A549 (cell line): Measurements from ENCODE around the gene FNTB. TPM values are rescaled to one million over a fixed set of nuclear protein-coding genes. Genes with fewer than 3 reads are reported as not detected.

Source experiments
- ATAC-seq, 2 experiments: fragments of 200-7000 bp in 1 of 2; fragments of >200 bp in 1 of 2; cut with Nextera tagmentation in 1 of 2; cut with Tn5 transposase in 1 of 2; 3 replicates each; pipeline versions ENCODE4 v1.8.0 to v1.9.1; 2018 to 2020; ENCODE audit warnings: mild to moderate bottlenecking in 1 of 2, moderate library complexity in 1 of 2
- CTCF ChIA-PET: fragments of 300-600 bp; sonication (Branson Sonifier 250); formaldehyde crosslinking; extraction: SDS; loops from one replicate; lab custom pipeline; 2021; ENCODE audit warnings: antibody characterized with exemption, inconsistent platforms; lab: Yijun Ruan, JAX
- POLR2A ChIA-PET: fragments of 350-600 bp; formaldehyde crosslinking; extraction: SDS; loops from one replicate; lab custom pipeline; 2021; ENCODE audit warnings: antibody characterized with exemption, inconsistent platforms; lab: Yijun Ruan, JAX
- DNase-seq, 2 experiments: peaks; one replicate each; pipeline versions ENCODE4 v3.0.0 to v3.0.0-alpha.2; 2011 to 2016; ENCODE audit warnings: low read depth in 1 of 2, low spot score in 1 of 2
- FAIRE-seq: peaks from 2 replicates; lab custom pipeline; 2011; peaks lifted over from hg19 to GRCh38; lab: Jason Lieb, UNC
- H3K27ac ChIP-seq, 2 experiments: fragments of >200 bp; sonication (Bioruptor Twin); formaldehyde crosslinking; 3 replicates each; pipeline ENCODE4 v1.5.1; 2016 to 2017
- H3K4me1 ChIP-seq: fragments of >200 bp; sonication (Bioruptor Twin); formaldehyde crosslinking; 3 replicates; pipeline ENCODE4 v1.6.1; 2016
- H3K4me2 ChIP-seq: fragments of >200 bp; sonication (Bioruptor Twin); formaldehyde crosslinking; 3 replicates; pipeline ENCODE4 v1.6.1; 2016
- H3K4me3 ChIP-seq: fragments of >200 bp; sonication (Bioruptor Twin); formaldehyde crosslinking; 3 replicates; pipeline ENCODE4 v1.5.1; 2016
- H3K9me3 ChIP-seq: fragments of >200 bp; sonication (Bioruptor Twin); formaldehyde crosslinking; 3 replicates; pipeline ENCODE4 v1.6.1; 2016
- ATOH8 ChIP-seq: fragments of 250-450 bp; sonication (Bioruptor Pico); IDR thresholded peaks from 2 replicates; pipeline ENCODE4 v1.5.0; 2020; ENCODE audit warnings: low read depth, mild to moderate bottlenecking, moderate library complexity
- CBX2 ChIP-seq: fragments of 200-600 bp; sonication (generic); IDR thresholded peaks from 2 replicates; pipeline ENCODE4 v1.6.1; 2016; ENCODE audit warnings: low read depth, mild to moderate bottlenecking, borderline replicate concordance
- CHD2 ChIP-seq: fragments of 150-350 bp; IDR thresholded peaks from 2 replicates; pipeline ENCODE4 v1.6.1; 2014; ENCODE audit warnings: low read length; ENCODE audit not compliant: partially characterized antibody
- E2F6 ChIP-seq: IDR thresholded peaks from 2 replicates; pipeline ENCODE4 v1.6.1; 2012; ENCODE audit warnings: low read depth, borderline replicate concordance
- EHF ChIP-seq: fragments of 250-450 bp; sonication (Bioruptor Pico); IDR thresholded peaks from 2 replicates; pipeline ENCODE4 v1.5.0; 2020; ENCODE audit warnings: mild to moderate bottlenecking
- FOSB ChIP-seq: fragments of 250-450 bp; sonication (Bioruptor Pico); IDR thresholded peaks from 2 replicates; pipeline ENCODE4 v1.5.0; 2020; ENCODE audit warnings: mild to moderate bottlenecking, moderate library complexity
- FOXS1 ChIP-seq: fragments of 250-450 bp; sonication (Bioruptor Pico); IDR thresholded peaks from 2 replicates; pipeline ENCODE4 v1.5.0; 2020; ENCODE audit warnings: mild to moderate bottlenecking, moderate library complexity
- HES2 ChIP-seq: fragments of >200 bp; sonication (Bioruptor Twin); formaldehyde crosslinking; IDR thresholded peaks from 2 replicates; pipeline ENCODE4 v1.6.1; 2016
- HEYL ChIP-seq: fragments of 250-450 bp; sonication (Bioruptor Pico); IDR thresholded peaks from 2 replicates; pipeline ENCODE4 v1.8.0; 2021; ENCODE audit warnings: mild to moderate bottlenecking, moderate library complexity
- HOXA7 ChIP-seq: fragments of 250-450 bp; sonication (Bioruptor Pico); IDR thresholded peaks from 2 replicates; pipeline ENCODE4 v1.5.0; 2020; ENCODE audit warnings: mild to moderate bottlenecking, moderate library complexity
- HOXB13 ChIP-seq: fragments of 250-450 bp; sonication (Bioruptor Pico); IDR thresholded peaks from 2 replicates; pipeline ENCODE4 v1.5.0; 2020; ENCODE audit warnings: low read depth, mild to moderate bottlenecking, moderate library complexity
- HOXB5 ChIP-seq: fragments of 250-450 bp; sonication (Bioruptor Pico); IDR thresholded peaks from 2 replicates; pipeline ENCODE4 v1.5.0; 2020; ENCODE audit warnings: mild to moderate bottlenecking, moderate library complexity
- MAFK ChIP-seq: fragments of 450-650 bp; IDR thresholded peaks from 2 replicates; pipeline ENCODE4 v1.6.1; 2014; ENCODE audit not compliant: partially characterized antibody
- NFE2L2 ChIP-seq: fragments of 150-350 bp; conservative IDR thresholded peaks from 2 replicates; pipeline ENCODE4 v1.6.1; 2014; ENCODE audit warnings: low read length
- NPAS2 ChIP-seq: fragments of 250-450 bp; sonication (Bioruptor Pico); IDR thresholded peaks from 2 replicates; pipeline ENCODE4 v1.8.0; 2022; ENCODE audit warnings: mild to moderate bottlenecking, moderate library complexity, borderline replicate concordance
- POLR2A ChIP-seq: IDR thresholded peaks from 2 replicates; pipeline ENCODE4 v1.6.1; 2012; ENCODE audit warnings: mild to moderate bottlenecking, low read length
- POLR2AphosphoS2 ChIP-seq: conservative IDR thresholded peaks from 2 replicates; pipeline ENCODE4 v1.6.1; 2012; ENCODE audit warnings: low read length, improper control_type of control experiment, inconsistent platforms
- RAD21 ChIP-seq, 2 experiments: fragments of >200 bp in 1 of 2; sonication (Bioruptor Twin) in 1 of 2; formaldehyde crosslinking in 1 of 2; IDR thresholded peaks in 1 of 2; conservative IDR thresholded peaks in 1 of 2; 2 replicates in 1 of 2; 3 replicates in 1 of 2; pipeline ENCODE4 v1.6.1; 2012 to 2018; ENCODE audit warnings: inconsistent platforms in 1 of 2
- RNF2 ChIP-seq: fragments of 200-600 bp; sonication (generic); IDR thresholded peaks from 2 replicates; pipeline ENCODE4 v1.6.1; 2016; ENCODE audit warnings: low read depth, mild to moderate bottlenecking, antibody characterized with exemption, moderate library complexity, borderline replicate concordance
- SMC3 ChIP-seq: fragments of >200 bp; sonication (Bioruptor Twin); formaldehyde crosslinking; IDR thresholded peaks from 3 replicates; pipeline ENCODE4 v1.6.1; 2018; ENCODE audit warnings: inconsistent platforms
- SREBF2 ChIP-seq: fragments of 450-650 bp; IDR thresholded peaks from 2 replicates; pipeline ENCODE4 v1.6.1; 2014; ENCODE audit warnings: mild to moderate bottlenecking, moderate library complexity
- TFCP2L1 ChIP-seq: fragments of 250-450 bp; sonication (Bioruptor Pico); IDR thresholded peaks from 2 replicates; pipeline ENCODE4 v1.5.0; 2021; ENCODE audit warnings: mild to moderate bottlenecking
- TP53 ChIP-seq: fragments of 250-450 bp; sonication (Bioruptor Pico); IDR thresholded peaks from 2 replicates; pipeline ENCODE4 v1.5.0; 2021; ENCODE audit warnings: mild to moderate bottlenecking, moderate library complexity
- ZNF302 ChIP-seq: fragments of 250-450 bp; sonication (Bioruptor Pico); IDR thresholded peaks from 2 replicates; pipeline ENCODE4 v1.9.0; 2021; ENCODE audit warnings: inconsistent platforms, mild to moderate bottlenecking, moderate library complexity
- ZSCAN20 ChIP-seq: fragments of 250-450 bp; sonication (Bioruptor Pico); IDR thresholded peaks from 2 replicates; pipeline ENCODE4 v1.8.0; 2022; ENCODE audit warnings: mild to moderate bottlenecking, moderate library complexity
- WGBS: methylation state at CpG from one replicate; pipeline ENCODE4 v1.1.6; 2017; ENCODE audit errors: missing lambda C conversion rate; 5-methylcytosine and 5-hydroxymethylcytosine counted together
- polyA plus RNA-seq, 4 experiments: library from polyadenylated mRNA; depleted of rRNA in 3 of 4; stranded (reverse); fragments of >200 nt; fragmentation: RNase III in 1 of 4; extraction: RNeasy Plus Mini Kit Qiagen cat#74134 plus additional on column Dnase treatment in 1 of 4; gene quantifications; 2 replicates in 3 of 4; 3 replicates in 1 of 4; pipeline ENCODE4 v1.2.3, GENCODE V29; 2011 to 2017
- TF ChIP-seq, protein P1 (sequence below): IDR thresholded peaks from 2 replicates; pipeline ENCODE4 v1.6.1; 2012
- TF ChIP-seq, protein P2 (sequence below): fragments of >200 bp; sonication (Bioruptor Twin); formaldehyde crosslinking; IDR thresholded peaks from 3 replicates; pipeline ENCODE4 v1.5.1; 2016

FNTB gene
- polyA plus RNA-seq, 2 of the 4 experiments (the other 2 are of a cell fraction), result 28.5 to 41.9 TPM

DNA sequence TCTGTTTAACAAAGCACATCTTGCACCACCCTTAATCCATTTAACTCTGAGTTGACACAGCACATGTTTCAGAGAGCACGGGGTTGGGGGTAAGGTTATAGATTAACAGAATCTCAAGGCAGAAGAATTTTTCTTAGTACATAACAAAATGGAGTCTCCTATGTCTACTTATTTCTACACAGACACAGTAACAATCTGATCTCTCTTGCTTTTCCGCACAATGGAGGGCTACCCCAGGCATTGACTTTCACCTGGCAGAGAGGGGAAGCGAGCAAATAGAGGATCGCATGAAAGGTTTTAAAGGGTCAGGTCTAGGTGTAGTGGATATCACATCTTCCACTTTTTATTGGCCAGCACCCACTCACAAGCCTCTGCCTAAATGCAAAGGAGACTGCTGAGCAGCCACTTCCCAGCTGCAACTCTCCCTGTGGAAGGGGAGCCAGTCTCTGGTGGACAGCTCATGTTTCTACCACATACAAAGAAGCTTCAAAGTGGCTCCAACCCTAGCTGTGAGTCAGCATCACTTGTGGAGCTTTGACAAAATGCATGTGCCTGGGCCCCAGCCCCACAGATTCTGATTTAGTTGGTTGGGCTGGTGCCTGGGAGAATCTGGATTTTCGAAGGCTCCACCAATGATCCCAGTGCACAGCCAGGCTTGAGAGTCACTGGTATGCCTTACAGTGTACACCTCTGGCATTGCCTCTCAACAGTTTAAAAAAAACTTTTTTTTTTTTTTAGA is 7.2 kb upstream of the FNTB start:
- Histone ChIP-seq H3K9me3 (no peaks in the 10 kb centered on the region), H3K4me1 (peaks cover 18% of the 10 kb centered on the region), H3K27ac (peak overlapping the region; percentile 81 to 86), H3K4me2 (peak overlapping the region; percentile 65), H3K4me3 (no peak overlapping the region)
- peak; percentile 57; a peak in 5 of 6 replicates for ATAC-seq
- ChIA-PET POLR2A (no interaction called here), CTCF (interaction anchor here (0.8 to 2.9 kb wide), 3 partner anchors 9 to 46 kb away, joined by 3 to 11 read pairs (median 8); no protein-coding TSS in a partner anchor)
- FAIRE-seq, result no peak
- 43% methylated on average over 5 of the region's 5 CpGs for WGBS
- TF ChIP-seq HOXA7 (CRISPR knock-in tag), result peak; percentile 81; the same call in 1 of the 2 replicates
- no peak for TF ChIP-seq POLR2A
- TF ChIP-seq CHD2, result no peak
- peak; percentile 96 for TF ChIP-seq ZSCAN20 (CRISPR knock-in tag)
- peak; percentile 94 for TF ChIP-seq HEYL (CRISPR knock-in tag)
- TF ChIP-seq EHF (CRISPR knock-in tag), result peak; percentile 99
- TF ChIP-seq MAFK, result no peak
- peak; percentile 50; the same call in 1 of the 2 replicates for TF ChIP-seq TP53 (CRISPR knock-in tag)
- TF ChIP-seq ATOH8 (CRISPR knock-in tag), result peak; percentile 95
- TF ChIP-seq TFCP2L1 (CRISPR knock-in tag), result 0 out of 2 replicates have a peak, but pooled peaks have one; percentile 48
- peak; percentile 98 for TF ChIP-seq ZNF302 (CRISPR knock-in tag)
- no peak for TF ChIP-seq POLR2AphosphoS2
- no peak for TF ChIP-seq HES2
- peak; percentile 77 for TF ChIP-seq NPAS2 (CRISPR knock-in tag)
- TF ChIP-seq HOXB13, result peak; percentile 99
- TF ChIP-seq, protein P1, sequence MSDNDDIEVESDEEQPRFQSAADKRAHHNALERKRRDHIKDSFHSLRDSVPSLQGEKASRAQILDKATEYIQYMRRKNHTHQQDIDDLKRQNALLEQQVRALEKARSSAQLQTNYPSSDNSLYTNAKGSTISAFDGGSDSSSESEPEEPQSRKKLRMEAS, result peak; percentile 58
- peak; percentile 98 for TF ChIP-seq HOXB5
- TF ChIP-seq FOSB (CRISPR knock-in tag), result peak; percentile 73; the same call in 1 of the 2 replicates
- TF ChIP-seq E2F6, result no peak
- TF ChIP-seq SREBF2, result no peak
- TF ChIP-seq CBX2, result no peak
- no peak for TF ChIP-seq SMC3
- peak; percentile 97; the same call in 1 of the 2 replicates for TF ChIP-seq FOXS1 (CRISPR knock-in tag)
- DNase-seq, result peak in 1 of 2 experiments; percentile 45

- peak overlapping the region; percentile 65 for H3K4me2 ChIP-seq
- TF ChIP-seq, protein P2, sequence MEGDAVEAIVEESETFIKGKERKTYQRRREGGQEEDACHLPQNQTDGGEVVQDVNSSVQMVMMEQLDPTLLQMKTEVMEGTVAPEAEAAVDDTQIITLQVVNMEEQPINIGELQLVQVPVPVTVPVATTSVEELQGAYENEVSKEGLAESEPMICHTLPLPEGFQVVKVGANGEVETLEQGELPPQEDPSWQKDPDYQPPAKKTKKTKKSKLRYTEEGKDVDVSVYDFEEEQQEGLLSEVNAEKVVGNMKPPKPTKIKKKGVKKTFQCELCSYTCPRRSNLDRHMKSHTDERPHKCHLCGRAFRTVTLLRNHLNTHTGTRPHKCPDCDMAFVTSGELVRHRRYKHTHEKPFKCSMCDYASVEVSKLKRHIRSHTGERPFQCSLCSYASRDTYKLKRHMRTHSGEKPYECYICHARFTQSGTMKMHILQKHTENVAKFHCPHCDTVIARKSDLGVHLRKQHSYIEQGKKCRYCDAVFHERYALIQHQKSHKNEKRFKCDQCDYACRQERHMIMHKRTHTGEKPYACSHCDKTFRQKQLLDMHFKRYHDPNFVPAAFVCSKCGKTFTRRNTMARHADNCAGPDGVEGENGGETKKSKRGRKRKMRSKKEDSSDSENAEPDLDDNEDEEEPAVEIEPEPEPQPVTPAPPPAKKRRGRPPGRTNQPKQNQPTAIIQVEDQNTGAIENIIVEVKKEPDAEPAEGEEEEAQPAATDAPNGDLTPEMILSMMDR, result peak; percentile 84
- TF ChIP-seq NFE2L2 (no peak), RNF2 (no peak), POLR2A (no peak), SMC3 (peak; percentile 43; the same call in 2 of the 3 replicates), RAD21 (conservative IDR thresholded peaks at IDR 0.05 in 1 of 2, IDR thresholded peaks at IDR 0.05 in 1 of 2) (peak; percentile 74 to 81)
- TF ChIP-seq, all 56 proteins: peak for 3
- Histone ChIP-seq H3K4me1 (peaks cover 25% of the 10 kb centered on the region), H3K27ac (peak overlapping the region; percentile 8 to 45; a peak in 2 of 6 replicates), H3K4me3 (peak overlapping the region; percentile 22; the same call in 2 of the 3 replicates), H3K9me3 (no peaks in the 10 kb centered on the region)
- FAIRE-seq (no peak), DNase-seq (peak; percentile 55 to 70), ATAC-seq (peak; percentile 18 to 31; a peak in 3 of 6 replicates)
- ChIA-PET CTCF (interaction anchor here (0.7 to 2.7 kb wide), 12 partner anchors 8 to 184 kb away, joined by 3 to 13 read pairs (median 4); partner anchors contain the start of genes CHURC1 and MAX), POLR2A (interaction anchor here (0.7 kb wide), 1 partner anchor 65 kb away, joined by 7 read pairs; no protein-coding TSS in a partner anchor)
- WGBS, result 14% methylated on average over 15 of the region's 15 CpGs
Measured at GRCh38 chr14:64983439-64984310, 3.0 kb upstream of the FNTB start.
